Mesodermal cell (in vitro differentiated cells): ENCODE measurements around the gene MYBBP1A.
A peak's percentile ranks its signal among the peaks of the same experiment; 100 is the strongest.

Experiments
- H3K27ac ChIP-seq: 2 replicates; pipeline ENCODE4 v1.7.0; 2013; ENCODE audit warnings: mild to moderate bottlenecking, low read depth, low read length, moderate library complexity; ENCODE audit not compliant: severe bottlenecking
- H3K36me3 ChIP-seq: 2 replicates; pipeline ENCODE4 v1.7.1; 2013; ENCODE audit warnings: mild to moderate bottlenecking, low read length, moderate library complexity; ENCODE audit not compliant: control insufficient read depth, insufficient read depth
- H3K4me1 ChIP-seq: one replicate; pipeline ENCODE4 v1.7.1; 2013; ENCODE audit warnings: mild to moderate bottlenecking, low read length; ENCODE audit not compliant: insufficient read depth, control insufficient read depth, poor library complexity, severe bottlenecking
- H3K4me3 ChIP-seq: 2 replicates; pipeline ENCODE4 v1.7.0; 2013; ENCODE audit warnings: low read length, control low read depth, mild to moderate bottlenecking; ENCODE audit not compliant: insufficient read depth, poor library complexity, severe bottlenecking; ENCODE audit errors: extremely low read depth
- H3K9me3 ChIP-seq: 2 replicates; pipeline ENCODE4 v1.7.1; 2013; ENCODE audit warnings: mild to moderate bottlenecking, low read length, moderate library complexity; ENCODE audit not compliant: control insufficient read depth
- WGBS, 2 experiments: methylation state at CpG; one replicate each; pipeline ENCODE4 v1.1.5; 2013; ENCODE audit warnings: missing lambda C conversion rate in 2 of 2; ENCODE audit not compliant: insufficient coverage in 2 of 2; 5-methylcytosine and 5-hydroxymethylcytosine counted together

Gene MYBBP1A

DNA sequence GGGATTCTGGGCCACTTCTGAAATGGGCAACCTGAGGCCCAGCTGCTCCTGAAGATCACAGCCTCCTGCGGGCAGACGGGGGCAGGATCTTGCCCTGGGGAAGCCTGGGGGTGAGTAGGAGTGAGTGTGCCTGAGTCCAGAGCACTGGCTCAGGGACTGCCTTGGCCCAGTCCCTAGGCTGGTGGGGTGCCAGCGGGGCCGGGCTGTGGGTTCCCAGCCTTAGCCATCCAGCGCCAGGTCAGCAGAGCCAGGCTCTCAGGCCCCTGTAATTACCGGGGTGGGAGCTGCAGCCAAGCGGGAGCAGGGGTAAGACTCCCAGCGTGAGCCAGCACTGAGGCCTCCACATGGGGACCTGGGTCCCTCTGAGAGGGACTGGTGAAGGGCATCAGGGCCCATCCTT lies 48.3 kb downstream of the MYBBP1A start:
- H3K9me3 ChIP-seq = no peaks in the 10 kb centered on the region
- H3K4me1 ChIP-seq = peaks cover 5% of the 10 kb centered on the region
- 89 to 94% methylated on average over 6 to 8 of the region's 8 CpGs for WGBS, 2 experiments
- H3K4me3 ChIP-seq = no peak overlapping the region
- no peak overlapping the region for H3K27ac ChIP-seq
- no peaks in the 10 kb centered on the region for H3K36me3 ChIP-seq

DNA sequence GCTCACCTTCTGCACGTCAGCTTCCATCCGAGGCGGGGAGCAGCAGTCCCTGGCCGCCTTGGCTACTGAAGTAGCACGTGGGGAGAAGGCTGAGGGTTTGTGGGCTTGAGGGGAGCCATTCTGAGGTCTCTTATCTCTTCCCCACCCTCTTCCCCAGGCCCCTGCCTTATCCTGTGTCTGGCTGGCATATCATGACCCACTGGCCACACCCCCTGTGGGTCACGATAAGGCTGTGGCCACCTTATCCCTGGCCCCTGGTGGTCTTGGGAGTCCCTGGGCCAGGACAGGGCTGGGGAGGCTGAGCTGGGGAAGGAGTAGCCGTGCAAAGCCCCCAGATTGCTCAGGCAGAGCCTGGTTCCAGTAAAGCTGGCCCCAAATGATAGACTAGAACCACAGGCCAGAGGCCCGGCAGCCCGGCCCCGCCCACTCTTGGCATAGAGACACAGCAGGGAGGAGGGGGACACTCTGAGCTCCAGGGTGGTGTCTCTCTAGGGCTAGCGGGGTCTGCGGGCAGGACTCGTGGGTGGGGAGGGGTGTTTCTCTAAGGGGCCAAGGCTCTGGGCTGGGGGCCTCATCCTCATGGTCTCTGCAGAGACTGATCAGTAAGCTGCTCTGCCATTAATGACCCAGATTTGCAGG lies 48.9 kb downstream of the MYBBP1A start:
- WGBS, 2 experiments = 70 to 80% methylated on average over 11 of the region's 13 CpGs

DNA sequence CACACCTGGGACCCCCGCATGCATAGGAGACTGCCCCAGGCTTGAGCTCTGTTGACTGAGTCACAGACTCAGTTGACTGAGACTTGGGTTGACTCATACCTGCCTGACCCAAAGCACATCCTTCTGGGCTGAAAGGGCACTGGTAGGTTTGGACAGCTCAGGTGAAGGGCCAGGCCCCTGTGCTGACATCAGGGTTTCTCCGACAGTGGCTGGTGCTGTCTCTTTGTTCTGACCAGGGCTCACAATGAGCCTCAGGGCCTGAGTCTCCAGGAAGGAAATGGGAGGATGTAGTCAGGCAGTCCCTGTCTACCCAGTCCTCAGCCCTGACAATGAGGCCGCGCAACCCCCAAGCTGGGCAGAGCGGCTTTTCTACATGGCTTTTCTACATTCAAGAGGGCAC lies 50.0 kb downstream of the MYBBP1A start:
- Histone ChIP-seq H3K9me3 (no peaks in the 10 kb centered on the region), H3K4me1 (peaks cover 11% of the 10 kb centered on the region), H3K36me3 (no peaks in the 10 kb centered on the region), H3K4me3 (no peak overlapping the region), H3K27ac (no peak overlapping the region)
- WGBS, 2 experiments = 82 to 88% methylated on average over 5 of the region's 5 CpGs

More for the DNA sequence above, 48.9 kb downstream of the MYBBP1A start:
- H3K4me3 ChIP-seq = no peak overlapping the region
- no peak overlapping the region for H3K27ac ChIP-seq
- no peaks in the 10 kb centered on the region for H3K36me3 ChIP-seq
- H3K4me1 ChIP-seq = peaks cover 5% of the 10 kb centered on the region
- no peaks in the 10 kb centered on the region for H3K9me3 ChIP-seq

DNA sequence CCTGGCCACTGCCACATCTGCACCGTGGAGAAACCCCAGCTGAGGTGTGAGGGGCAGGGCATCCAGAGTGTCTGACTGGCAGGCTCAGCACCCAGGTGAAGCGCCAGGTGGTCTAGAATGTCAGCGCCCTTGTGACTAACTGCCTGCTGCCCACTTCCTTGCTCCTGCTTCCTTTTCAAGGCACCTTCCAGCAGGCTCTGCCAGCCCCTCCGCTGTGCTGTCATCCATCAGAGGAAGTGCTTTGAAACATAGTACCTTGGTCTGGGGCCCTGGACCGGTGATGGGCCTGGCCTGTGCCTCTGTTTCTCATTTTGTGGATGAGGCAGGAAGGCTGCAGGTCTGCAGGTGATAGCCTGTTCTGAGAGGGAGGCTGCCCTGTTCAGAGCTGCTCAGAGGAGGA lies 51.0 kb downstream of the MYBBP1A start:
- no peaks in the 10 kb centered on the region for H3K9me3 ChIP-seq
- no peak overlapping the region for H3K27ac ChIP-seq
- peaks cover 19% of the 10 kb centered on the region for H3K4me1 ChIP-seq
- no peaks in the 10 kb centered on the region for H3K36me3 ChIP-seq
- WGBS, 2 experiments = 85 to 88% methylated on average over 5 of the region's 5 CpGs
- no peak overlapping the region for H3K4me3 ChIP-seq

DNA sequence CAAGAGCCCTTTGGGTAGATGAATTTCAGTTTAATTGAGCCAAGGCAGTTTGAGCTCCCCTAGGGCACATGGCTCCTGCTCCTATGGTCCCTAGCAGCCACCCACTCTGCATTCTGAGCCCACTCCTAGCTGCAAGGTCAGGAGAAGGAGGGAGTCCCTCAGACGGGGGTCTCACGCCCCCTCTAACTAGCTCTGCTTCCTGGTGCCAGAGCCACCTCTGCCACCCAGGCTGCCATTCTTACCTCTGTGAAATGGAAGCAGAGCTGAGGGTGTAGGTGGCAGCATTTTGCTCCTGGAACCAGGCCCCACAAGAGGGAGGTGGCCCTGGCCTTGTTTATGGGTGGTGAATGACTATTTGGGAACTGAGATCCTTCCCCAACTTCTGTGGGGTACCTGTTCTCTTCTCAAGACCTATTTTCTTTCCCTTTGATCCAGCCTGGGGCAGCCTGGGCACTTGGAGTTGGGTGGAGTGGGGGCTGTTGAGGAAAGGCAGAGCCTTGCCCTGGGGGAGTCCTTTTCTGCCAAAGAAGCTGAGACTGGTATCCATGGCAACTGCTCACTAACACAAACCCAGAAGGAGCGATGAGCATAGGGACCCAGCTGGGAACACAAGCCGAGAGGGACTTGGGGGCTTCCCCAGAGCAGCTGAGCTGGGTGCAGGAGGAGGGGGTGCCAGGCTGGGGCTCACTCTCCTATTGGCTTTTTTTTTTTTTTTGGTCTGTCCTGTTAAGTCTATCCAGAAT lies 51.7 kb downstream of the MYBBP1A start:
- Histone ChIP-seq H3K9me3 (no peaks in the 10 kb centered on the region), H3K4me1 (peaks cover 20% of the 10 kb centered on the region), H3K4me3 (no peak overlapping the region), H3K36me3 (no peaks in the 10 kb centered on the region), H3K27ac (no peak overlapping the region)
- 74 to 100% methylated on average over 2 to 3 of the region's 4 CpGs for WGBS, 2 experiments

DNA sequence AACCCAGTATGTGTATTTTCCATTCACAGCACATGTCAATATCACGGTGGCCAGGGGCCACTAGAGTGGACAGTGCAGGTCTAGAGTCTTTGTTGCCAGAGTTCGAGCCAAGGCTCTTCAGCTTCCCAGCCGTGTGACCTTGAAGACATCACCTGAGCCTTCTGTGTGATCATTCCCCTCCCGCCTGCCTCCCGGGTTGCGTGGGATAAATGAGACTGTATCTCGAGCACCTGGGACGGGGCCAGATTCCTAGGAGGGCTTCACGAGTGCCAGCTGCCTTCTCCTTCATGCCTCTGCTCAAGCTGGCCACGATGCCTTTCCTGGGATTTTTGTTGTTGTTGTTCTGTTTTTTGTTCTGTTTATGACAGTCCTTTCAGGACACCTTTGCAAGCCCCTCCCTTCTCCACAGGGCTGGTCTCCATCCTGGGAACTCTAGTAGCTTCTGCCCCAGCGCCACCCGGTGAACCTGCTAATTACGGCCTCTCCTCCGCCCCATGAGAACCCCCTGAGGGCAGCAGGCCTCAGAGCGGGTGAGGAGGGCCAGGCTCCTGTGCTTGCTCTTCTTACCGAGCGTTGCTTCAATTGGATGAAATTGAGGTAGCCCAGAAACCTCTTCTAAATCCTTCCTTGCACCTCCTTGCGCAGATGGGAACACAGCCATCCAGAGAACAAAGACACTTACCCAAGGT lies 52.6 kb downstream of the MYBBP1A start:
- no peak overlapping the region for H3K27ac ChIP-seq
- no peaks in the 10 kb centered on the region for H3K9me3 ChIP-seq
- H3K4me3 ChIP-seq = no peak overlapping the region
- 77 to 89% methylated on average over 10 to 15 of the region's 18 CpGs for WGBS, 2 experiments
- H3K4me1 ChIP-seq = peaks cover 27% of the 10 kb centered on the region
- no peaks in the 10 kb centered on the region for H3K36me3 ChIP-seq

DNA sequence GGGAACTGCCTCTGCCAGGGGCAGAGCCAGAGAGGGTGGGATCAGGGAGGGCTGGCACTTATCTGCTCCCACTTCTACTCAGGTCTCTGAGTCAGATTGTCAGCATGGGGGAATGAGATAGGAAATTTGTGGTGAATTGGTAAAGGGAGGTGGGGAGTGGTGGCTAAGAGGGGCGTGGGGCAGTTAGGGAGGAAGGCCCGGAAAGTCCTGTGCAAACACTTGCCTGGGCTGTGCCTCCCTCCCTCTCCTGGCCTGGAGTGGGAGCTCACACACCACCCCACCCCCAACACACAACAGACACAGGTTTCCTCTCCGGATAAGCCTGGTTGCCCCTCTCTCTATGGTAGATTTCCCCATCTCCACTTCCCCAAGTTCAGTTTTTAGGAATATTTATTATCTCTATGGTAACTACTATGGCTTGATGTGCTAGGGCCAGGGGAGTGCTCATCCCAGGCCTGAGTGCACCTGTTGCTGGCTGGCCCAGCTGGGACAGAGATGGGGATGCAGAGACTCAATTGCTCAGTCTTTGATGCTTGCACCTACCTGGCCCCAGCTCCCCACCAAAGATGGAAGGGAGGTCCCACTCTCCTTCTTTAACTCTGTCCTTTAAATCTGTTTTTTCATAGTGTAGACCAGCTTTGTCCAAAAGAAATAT lies 53.8 kb downstream of the MYBBP1A start:
- 20% methylated on average over 1 of the region's 3 CpGs; no CpG with 5 or more reads in 1 of the 2 experiments for WGBS, 2 experiments
- H3K36me3 ChIP-seq = no peaks in the 10 kb centered on the region
- no peak overlapping the region for H3K4me3 ChIP-seq
- peaks cover 31% of the 10 kb centered on the region for H3K4me1 ChIP-seq
- H3K27ac ChIP-seq = no peak overlapping the region
- H3K9me3 ChIP-seq = no peaks in the 10 kb centered on the region

DNA sequence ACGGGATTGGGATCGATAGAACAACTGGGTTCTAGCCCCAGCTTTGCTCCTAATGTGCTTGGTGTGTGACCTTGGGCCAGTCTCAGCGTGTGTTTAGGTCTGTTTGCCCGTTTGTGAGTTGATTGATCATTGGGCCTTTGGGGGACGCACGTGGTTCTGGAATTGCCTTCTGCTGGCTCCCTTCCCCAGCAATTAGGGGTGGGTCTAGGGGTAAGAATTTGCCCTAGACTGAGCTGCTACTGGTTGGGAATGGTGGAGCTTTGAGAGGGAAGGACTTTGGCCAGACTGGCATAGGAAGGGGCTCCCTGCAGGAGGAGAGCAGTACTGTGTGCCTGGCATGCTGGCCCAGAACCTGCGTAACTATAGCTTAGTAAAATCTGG lies 55.0 kb downstream of the MYBBP1A start:
- Histone ChIP-seq H3K4me1 (peaks cover 27% of the 10 kb centered on the region), H3K36me3 (no peaks in the 10 kb centered on the region), H3K9me3 (no peaks in the 10 kb centered on the region), H3K27ac (no peak overlapping the region), H3K4me3 (peak overlapping the region; percentile 35)
- WGBS, 2 experiments = 24 to 39% methylated on average over 4 to 6 of the region's 7 CpGs

DNA sequence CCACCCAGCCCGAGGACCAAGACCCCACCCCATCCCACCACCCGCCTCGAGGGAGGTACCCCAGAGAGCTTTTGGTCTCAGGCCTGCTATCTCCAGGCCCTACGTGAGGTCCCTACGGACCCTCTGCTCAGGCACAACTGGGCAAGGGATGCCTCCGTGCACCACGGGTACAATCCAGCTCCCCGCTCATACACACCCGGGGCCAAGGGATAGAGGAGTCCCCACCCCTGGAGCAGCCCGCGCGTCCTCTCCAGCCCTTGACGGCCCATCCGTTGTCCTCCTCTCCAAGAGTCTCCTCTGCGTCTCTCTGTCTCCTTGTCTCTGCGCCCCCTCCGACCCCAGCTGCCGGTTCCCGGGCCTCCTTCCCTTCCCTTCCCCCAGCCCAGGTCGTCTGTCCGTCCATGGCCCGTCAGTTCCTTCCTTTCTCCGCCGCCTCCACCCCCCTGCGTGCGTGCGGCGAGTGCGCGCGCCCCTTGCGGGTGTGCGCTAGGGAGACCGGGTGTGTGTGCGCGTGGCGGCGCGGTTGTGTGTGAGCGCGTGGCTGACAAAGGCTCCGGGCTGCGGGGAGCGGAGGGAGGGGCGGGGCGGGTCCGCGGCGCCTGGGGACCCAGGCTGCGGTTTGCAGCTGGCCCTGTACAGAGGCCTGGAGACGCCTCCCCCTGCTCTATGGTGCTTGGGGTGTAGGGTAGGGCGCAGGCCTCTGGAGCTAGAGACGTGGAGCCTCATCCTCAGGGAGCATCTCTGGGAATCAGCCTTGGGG lies 55.6 kb downstream of the MYBBP1A start:
- H3K4me3 ChIP-seq = peak overlapping the region; percentile 35
- peaks cover 26% of the 10 kb centered on the region for H3K4me1 ChIP-seq
- no peaks in the 10 kb centered on the region for H3K9me3 ChIP-seq
- WGBS, 2 experiments = 2 to 3% methylated on average over 28 to 44 of the region's 53 CpGs
- no peak overlapping the region for H3K27ac ChIP-seq
- no peaks in the 10 kb centered on the region for H3K36me3 ChIP-seq
